Eye (tissue), 1 donor: ENCODE results near the gene MGLL.
"Not testable (repeated sequence)": the region's sequence is repeated elsewhere in the genome, so short reads cannot be mapped to it uniquely, and the experiment has no call there.

Experiments
- DNase-seq: peaks from one replicate; pipeline ENCODE4 v3.0.0-alpha.2; 2015

MGLL gene

DNA sequence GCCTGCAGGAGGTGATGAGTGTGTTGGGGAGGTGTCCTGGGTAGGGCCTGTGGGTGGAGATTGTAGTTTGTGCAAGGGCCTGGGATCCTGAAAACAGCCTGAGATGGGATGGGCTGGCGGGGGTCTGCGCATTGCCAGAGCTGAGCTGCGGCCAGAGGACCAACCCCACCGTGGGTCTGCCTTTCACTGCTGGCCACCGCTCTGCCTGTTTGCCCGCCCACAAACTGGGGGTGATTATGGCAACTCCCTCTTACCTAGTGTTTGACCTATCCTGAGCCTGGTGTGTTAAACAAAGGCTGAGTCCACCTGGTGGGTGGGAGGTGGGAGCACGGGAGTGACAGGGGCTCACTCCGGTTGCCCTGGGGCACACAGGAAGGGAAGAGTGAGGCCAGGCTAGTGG lies 139.8 kb downstream of the MGLL start:
- no peak for DNase-seq

DNA sequence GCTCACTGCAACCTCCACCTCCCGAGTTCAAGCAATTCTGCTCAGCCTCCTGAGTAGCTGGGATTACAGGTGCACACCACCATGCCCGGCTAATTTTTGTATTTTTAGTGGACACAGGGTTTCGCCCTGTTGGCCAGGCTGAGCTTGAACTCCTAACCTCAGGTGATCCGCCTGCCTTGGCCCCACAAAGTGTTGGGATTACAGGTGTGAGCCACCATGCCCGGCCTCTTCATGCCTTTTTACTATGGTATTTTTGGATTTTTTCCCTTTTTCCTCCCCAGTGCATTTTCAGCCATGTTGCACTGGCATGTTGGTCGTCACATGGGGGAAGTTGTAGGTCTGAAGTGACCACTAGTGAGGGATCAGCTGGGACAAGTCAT lies 140.2 kb downstream of the MGLL start:
- DNase-seq, result not testable (repeated sequence)

DNA sequence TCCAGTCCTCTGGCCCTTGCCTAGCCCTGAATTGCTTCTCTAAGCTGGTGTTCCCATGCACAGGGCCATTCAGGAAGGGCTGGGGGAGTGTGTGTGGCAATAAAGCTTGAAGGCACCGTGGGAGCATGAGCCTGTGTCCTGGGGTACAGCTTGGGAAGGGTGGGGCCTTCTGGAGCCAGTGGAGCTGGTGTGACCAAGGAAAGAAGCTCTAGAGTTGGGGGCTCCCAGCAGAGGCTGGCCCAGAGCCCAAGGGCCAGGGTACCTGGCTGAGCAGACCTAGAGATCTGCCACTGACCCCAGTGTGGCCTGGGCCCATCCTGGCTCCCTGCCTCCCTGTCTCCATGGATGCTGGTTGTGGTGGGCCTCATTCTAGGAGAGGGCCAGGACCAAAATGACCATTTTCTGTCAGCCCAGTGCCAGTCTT lies 141.5 kb downstream of the MGLL start:
- no peak for DNase-seq

DNA sequence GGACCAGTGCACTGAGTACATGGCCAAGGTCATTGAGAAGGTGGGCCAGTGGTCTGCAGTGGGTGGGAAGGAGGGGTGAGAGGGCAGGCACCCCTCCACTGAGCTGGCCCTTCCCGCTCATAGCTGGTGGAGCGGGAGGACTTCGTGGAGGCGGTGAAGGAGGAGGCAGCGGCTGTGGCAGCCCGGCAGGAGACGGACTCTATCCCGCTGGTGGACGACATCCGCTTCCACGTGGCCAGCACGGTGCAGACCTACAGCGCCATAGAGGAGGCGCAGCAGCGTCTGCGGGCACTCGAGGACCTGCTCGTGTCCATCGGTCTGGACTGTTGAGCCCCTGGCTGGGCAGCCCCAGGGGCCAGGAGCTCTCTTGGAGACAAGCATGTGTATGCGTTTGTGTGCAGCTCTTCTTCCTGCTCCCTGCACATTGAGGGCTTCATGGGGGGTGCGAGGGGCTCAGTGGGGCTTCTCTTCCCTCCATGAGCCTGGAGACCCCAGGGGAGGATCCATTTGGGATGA lies 142.1 kb downstream of the MGLL start:
- no peak for DNase-seq

DNA sequence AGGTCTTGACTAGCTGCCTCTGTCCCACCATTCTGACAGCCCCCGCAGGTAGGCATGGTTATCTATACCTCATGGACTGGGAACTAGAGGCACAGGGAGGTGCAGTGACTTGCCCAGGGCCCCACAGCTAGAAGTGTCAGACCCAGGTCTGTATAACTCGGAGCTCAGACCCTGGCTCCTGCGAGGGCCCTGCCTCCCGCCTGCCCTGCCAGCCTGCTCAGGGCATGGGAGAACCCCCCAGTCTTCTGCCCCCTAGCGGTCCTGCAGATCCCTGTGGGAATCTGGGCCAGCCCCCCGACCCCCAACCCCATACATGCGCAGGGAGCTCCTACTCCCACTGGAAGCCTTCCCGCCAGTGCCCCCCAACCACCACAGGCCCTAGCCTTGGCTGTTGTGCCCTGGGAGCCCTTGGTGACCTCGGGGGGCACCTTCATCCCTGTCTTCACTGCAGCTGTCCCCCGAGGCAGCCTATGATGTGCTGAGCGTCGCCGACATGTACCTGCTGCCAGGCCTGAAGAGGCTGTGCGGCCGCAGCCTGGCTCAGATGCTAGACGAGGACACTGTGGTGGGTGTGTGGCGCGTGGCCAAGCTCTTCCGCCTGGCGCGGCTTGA lies 142.7 kb downstream of the MGLL start:
- no peak for DNase-seq

DNA sequence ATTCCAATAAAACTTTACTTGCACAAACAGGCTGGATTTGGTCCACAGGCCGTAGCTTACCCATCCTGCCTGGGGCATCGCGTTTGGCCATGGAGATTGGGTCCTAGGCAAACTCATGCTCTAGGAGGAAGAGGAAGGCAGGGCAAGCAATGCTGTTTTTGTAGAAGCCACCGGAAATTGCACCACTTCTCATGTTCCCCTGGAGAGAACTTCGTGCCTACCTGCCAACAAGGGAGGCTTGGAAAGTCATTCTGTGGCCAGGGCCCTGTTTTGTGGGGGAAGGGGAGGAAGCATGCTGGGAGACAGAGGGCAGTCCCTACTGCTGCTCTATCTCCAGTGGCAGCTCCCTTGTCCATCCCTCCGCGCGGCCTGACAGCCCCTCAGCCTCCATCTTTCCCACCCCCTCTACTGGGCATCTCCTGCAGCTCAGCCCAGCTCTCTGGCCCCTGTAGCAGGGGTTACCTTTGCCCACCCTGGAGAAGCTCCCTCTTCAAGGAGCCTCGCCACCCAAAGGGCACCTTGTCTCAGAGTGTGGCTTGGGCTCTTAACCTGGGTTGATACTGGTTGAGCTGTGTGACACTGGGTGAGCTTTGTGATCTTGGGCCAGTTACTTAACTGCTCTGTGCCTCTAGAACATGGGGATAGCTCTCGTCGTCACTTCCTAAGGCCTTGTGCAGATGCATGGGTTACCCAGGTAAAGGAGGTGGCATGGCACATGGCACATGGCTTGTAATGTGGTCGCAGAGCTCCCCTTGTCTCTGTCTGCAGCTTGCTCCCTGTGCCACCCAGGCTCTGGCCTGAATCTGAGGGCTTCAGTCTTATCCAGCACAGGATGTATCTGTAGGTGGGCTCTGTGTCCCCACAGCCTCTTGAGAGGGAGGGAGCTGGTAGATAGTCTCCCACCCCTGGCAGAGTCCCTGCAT lies 143.4 kb downstream of the MGLL start:
- DNase-seq, result no peak

DNA sequence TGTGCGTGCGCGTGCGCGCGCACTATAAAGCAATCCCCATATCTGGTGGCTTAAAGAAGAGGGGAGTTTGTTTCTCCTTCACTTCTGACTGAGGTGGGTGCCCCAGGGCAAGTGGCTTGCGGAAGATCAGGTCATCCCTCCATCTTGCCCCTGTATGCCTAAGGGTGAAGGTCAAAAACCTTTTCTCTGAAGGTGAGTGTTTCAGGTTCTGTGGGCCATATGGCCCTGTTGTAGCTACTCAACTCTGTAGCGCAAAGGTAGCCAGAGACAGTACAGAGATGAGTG lies 144.1 kb downstream of the MGLL start:
- no peak for DNase-seq

DNA sequence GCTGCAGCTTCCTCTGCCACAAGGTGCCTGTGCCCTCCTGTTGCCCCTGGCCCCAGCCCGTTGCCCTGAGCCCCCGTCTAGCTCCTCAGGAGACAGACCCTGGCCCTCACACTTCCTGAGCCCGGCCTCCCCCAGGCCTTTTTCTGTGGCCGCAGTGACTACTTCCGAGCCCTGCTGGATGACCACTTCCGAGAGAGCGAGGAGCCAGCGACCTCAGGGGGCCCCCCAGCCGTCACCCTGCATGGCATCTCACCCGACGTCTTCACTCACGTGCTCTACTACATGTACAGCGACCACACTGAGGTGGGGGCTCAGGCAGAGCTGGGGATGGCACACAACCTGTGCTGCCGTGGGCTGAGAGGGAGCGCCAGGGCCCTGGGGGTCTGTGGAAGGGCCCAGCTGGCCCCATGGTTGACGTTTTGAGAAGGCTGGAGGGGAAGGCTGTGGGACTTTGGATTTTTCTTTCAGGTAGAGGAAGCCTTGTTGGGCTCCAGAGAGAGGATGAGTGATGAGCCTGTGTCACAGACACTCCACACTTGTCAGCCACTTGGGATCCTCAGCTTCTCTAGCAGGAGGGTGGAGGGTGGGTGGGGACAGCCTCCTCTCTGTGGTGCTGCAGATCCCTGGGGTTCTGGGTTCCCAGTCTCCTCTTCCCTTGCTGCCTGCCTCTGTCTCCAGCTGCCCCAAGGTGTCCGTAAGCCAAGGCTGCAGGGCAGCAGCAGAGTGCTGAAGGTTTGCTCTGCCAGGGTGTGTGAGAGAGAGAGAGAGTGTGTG lies 144.6 kb downstream of the MGLL start:
- DNase-seq, result no peak

DNA sequence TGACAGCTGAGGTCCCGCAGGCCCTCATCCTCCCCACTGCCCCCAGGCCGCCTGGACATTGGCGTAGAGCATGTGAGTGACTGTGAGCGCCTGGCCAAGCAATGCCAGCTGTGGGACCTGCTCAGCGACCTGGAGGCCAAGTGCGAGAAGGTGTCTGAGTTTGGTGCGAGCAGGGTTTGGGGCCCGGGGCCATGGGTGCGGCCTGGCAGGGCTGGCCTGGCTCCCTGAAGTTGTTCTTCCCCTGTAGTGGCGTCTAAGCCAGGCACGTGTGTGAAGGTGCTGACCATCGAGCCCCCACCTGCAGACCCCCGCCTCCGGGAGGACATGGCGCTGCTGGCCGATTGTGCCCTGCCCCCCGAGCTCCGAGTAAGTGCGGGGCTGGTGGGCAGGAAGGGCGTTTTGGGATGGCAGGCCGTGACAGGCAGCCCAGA lies 145.4 kb downstream of the MGLL start:
- DNase-seq, result no peak

DNA sequence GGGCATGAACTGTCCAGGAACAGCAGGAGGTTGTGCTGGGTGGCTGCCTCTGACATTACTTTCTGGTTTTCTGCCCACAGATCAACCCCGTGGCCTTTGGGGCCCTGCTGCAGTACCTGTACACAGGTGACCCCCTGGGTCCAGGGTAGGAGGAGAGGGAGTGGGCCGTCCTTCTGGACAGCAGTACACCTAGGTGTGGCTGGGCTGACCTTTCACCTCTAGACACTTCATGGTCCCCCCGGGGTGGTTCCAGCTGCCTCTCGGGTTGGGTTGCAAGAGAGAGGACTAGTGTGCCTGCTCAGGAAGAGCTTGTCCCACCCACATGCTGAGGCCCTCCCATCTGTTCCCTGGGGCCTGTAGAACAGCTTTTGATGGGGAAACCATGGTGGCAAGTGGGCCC lies 145.9 kb downstream of the MGLL start:
- DNase-seq, result no peak

DNA sequence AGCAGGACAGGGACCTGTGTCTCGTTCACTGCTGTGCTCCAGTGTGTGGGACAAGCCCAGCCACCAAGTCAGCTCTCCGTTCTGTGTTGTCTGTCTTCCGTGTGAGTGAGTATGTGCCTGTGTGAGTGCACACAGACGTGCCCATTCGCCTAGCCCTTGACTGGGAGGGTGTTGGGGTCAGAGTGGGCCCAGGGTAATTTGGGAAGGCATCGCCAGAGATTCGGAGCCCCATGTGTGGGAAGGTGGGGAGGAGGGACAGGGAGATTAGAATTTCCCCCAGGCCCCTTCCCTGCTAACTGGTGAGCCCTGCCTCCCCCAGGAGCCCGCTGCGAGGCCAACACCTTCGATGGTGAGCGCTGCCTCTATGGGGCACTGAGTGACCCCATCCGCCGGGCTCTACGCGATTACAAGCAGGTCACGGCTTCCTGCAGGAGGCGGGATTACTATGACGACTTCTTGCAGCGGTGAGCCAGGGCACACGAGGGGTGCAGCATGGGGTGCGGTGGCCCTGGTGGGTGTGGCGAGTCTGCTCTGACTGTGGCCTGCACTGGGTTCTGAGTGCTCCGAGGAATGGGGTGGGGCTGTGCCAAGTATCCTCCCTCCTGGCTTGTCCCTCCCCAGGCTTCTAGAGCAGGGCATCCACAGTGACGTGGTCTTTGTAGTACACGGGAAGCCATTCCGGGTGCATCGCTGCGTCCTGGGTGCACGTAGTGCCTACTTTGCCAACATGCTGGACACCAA lies 146.5 kb downstream of the MGLL start:
- DNase-seq, result no peak

DNA sequence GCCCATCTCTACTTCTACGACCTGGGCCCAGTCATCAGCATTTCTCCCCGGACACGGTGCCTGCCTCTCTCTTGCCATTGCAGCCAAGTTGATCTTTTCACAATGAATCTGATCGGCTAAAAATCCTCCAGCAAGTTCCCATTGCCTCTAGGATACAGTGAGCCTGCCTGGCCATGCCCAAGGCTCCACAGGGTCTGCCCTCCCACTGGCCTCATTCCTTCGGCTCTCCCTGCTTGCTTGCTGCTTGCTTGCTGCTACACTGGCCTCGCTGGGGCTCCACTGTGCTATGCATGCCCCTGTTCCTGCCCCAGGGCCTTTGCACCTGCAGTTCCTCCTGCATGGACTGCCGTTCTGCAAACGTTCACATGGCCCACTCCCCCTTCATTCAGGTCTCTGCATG lies 147.5 kb downstream of the MGLL start:
- no peak for DNase-seq

DNA sequence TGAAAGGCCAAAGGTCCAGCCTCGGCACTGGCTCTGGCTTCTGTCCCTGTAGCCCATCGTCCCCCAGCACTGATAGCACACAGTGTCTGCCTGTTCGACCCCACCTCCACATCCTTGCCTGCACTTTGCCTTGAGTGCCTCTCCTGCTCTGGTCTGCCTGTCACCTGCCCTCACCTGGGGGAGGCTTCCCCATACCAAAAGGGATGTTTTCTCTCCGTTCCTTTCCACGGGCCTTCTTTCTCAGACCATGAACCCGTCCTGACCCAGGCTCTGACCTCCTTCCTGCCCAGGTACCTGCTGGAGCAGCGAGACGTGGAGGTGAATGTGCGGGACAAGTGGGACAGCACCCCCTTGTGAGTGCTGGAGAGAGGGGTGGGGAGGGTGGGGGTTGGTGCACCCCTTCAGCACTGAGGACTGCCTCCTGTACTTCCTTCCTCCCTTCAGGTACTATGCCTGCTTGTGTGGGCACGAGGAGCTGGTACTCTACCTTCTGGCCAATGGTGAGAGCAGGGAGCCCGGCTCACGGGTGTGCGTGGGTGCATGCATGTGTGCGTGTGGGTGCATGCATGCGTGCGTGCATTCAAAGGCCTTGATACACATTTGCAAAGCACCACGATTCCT lies 148.1 kb downstream of the MGLL start:
- DNase-seq, result no peak

DNA sequence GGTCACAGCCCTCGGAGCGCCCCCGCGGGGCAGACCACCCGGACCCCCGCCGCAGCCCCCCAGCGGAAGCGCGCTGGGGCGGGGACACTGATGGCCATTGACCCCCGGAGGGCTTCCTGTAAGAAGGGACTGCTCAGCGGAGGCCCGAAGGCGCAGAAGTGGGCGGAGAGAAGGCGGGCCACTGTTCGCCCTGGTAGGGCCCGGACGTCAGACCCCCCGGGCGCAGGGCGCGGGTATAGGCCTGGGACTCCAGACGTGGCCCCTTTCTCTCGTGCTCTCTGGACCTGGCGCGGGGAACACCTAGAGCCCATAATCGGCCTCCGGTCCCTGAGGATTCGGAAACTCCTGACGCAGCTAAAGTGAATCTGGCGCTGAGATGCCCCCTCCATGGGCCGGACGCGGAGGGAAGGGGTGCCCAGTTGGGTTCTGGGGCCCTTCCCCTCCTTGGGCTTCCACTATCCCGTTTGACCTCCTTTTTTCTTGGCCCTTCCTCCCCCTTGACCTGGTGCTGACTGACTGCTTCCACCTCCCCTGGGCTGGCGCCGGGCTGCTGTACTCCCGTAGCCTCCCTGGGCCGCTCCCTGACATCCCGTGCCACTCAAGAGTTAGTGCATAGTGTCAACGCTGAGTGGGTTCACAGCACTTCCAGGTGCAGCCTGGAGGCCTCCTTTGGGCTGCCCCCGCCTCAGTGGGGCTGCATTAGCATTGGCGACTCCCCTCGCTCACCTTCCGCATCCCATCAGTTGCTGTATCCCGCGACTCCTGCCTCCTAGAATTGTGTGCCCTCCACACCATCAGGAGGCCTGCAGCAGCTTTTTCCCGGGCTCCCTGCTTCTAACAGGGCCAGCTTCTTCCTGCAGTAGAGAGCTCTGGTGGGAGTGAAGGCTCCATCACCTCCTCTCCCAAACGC lies 148.9 kb downstream of the MGLL start:
- DNase-seq, result peak; percentile 42

DNA sequence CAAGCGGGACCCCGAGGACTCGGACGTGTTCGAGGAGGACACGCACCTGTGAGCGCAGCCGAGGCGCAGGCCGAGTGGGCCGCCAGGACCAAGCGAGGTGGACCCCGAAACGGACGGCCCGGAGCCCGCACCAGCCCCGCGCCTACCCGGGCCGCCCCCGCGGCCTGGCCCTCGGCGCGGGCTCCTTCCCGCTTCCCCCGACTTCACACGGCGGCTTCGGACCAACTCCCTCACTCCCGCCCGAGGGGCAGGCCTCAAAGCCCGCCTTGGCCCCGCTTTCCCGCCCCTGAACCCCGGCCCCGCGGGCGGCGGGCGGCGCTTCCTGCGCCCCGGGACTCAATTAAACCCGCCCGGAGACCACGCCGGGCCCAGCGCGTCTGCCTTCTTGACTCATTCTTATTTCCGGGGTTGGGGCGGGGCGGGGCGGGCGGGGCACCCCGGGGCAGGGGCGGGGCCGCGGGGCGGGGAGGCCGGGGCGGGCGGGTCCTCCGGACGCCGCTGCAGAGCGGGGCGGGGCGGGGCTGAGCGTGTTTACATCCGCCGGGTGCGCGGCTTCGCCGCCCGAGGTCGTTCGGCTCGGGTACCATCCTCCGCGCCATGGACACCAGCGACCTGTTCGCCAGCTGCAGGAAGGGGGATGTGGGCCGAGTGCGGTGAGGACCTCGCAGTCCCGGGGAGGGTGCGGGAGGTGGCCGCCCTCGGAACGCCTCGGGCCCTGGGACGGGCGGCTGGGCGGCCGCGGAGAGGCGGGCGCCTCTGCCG lies 149.7 kb downstream of the MGLL start, which contains the start of gene ABTB1:
Gene ABTB1 (plus strand): TSS at position 524 of the 762 bp plus-strand sequence. CDS start 74 bp downstream, at position 598.
- DNase-seq, result peak; percentile 88

DNA sequence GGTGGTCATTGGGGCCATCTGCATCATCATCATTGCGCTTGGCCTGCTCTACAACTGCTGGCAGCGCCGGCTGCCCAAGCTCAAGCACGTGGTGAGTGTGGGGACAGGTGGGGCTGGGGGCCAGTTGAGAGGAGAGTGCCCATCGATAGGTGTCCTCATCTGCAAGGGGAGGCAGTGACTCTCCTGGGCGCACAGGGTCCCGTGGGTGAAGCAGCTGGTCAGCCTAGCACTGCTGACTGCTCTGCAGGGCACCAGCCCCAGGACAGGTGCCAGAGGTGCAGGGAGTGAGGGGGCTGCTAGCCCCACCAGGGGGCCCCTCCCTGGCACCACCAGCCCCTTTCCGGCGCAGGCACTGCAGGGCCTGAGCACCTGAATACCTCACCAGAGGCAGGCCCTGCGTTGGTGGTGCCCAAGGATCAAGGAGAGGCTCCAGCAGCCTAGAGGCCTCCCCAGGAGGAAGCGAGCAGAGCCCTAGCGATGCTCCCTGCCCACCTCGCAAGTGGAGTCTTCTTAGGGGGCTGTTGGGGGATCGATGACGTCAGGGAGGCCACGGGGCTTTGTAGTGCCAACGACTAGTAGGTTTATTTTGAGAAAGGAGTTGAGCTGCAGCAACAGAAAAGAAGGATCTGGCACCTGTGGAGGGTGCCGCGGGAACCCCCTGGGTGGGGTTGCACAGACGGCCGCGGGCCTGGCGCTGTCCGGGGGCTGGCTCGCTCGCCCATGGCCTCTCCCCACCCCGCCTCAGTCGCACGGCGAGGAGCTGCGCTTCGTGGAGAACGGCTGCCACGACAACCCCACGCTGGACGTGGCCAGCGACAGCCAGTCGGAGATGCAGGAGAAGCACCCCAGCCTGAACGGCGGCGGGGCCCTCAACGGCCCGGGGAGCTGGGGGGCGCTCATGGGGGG lies 150.5 kb downstream of the MGLL start:
- DNase-seq, result peak; percentile 62

DNA sequence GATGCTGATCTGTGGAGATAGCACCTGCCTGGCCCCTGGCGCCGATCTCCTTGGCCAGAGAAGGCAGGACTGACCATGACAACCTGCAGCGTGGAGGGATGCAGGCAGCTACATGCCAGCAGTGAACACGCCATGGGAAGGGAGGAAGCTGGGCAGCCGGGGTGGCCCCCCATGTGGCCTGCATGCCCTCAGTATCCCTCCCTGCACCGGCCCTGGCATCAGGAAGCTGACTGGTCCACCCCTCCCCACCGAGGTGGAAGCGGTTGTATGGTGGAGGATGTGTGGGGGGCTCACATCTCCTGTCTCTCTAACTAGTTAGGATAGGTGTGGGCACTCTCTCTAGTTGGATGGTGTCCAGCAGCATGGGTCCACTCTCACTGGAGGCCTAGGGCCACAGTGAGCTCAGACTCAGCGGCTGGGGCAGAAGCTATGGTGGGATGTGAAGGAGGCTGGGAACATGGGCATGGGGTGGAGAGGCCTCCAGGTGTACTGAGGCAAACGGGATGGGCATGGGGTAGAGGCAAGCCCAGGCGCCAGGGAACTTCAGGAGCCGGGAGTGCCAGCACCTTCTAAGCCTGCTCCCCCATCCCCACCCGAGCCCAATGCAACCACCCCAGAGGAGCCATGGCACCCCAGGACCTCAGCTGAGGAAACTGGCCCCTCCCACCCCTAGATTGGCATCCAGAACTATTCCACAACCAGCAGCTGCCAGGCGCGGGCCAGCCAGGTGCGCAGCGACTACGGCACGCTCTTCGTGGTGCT lies 151.4 kb downstream of the MGLL start:
- DNase-seq, result no peak

DNA sequence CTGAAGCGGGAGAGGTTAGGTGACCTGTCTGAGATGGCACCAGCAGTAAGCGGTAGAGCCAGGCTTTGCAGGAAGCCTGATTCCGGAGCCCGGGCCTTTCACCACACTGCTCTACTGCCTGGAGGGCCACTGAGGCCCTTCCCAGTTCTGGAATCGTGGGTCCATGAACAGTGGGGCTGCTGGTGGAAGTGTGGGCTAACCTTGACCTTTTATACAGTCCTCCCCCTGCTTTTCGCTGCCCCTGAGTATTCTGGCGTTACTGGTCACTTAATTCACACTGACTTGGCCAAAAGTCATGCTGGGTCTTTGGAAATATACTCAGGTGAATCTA lies 152.1 kb downstream of the MGLL start:
- no peak for DNase-seq
